IPS DF 19.7 (cell line): ENCODE results near the gene CTRB1.

Experiments
- DNase-seq: peaks from one replicate; pipeline ENCODE4 v3.0.0-alpha.2; 2013; ENCODE audit warnings: low read depth, low spot score

Gene CTRB1

DNA sequence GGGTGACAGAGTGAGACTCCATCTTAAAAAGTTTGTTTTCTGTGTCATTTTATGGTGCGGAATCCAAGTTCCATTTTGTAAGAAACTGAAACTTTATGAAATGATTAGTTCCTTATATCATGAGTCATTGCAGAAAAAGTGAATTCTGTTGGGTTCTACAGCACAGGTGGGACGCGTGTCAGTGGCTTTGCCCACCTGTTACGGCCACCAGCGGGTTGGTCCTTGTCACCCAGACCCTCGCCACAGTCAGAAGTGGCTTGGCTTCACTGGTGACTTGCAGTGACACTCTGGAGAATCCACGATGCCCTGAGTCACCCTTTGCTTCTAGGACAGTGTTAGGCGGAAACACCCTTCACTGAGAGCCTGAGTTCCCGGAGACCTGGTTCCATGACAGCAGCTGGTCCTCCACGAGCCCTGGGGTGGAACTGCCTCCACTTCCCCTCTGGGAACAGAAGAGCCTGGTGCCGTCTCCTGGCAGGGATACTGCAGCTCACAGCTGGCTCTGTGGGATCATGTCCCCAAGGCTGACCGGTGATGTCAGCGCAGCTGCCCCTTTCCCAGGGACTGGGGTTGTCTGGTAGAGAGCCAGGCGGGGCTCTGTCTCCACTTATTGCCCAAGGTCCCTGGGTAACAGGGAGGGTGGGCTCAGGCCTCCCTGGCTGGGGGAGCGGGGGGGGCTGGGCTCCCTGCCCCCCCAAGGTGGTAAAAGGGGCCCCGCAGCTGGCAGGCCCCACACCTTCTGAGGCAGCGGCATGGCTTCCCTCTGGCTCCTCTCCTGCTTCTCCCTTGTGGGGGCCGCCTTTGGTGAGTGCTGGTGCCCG, at the start of gene CTRB1:
Gene CTRB1 (plus strand): TSS at position 733 of the 821 bp plus-strand sequence. CDS start 20 bp downstream, at position 753.
- no peak for DNase-seq

DNA sequence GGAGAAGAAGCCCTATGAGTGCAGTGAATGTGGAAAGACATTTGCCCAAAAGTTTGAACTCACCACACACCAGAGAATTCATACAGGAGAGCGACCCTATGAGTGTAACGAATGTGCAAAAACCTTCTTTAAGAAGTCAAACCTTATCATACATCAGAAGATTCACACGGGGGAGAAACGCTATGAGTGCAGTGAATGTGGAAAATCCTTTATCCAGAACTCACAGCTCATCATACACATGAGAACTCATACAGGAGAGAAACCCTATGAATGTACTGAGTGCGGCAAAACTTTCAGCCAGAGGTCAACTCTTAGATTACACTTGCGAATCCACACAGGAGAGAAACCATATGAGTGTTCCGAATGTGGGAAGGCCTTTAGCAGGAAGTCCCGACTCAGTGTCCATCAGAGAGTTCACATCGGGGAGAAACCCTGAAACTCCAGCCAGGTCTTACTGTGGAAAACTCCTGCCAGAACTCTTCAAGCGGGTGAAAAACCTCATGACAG, 48.8 kb upstream of the CTRB1 start:
- no peak for DNase-seq

DNA sequence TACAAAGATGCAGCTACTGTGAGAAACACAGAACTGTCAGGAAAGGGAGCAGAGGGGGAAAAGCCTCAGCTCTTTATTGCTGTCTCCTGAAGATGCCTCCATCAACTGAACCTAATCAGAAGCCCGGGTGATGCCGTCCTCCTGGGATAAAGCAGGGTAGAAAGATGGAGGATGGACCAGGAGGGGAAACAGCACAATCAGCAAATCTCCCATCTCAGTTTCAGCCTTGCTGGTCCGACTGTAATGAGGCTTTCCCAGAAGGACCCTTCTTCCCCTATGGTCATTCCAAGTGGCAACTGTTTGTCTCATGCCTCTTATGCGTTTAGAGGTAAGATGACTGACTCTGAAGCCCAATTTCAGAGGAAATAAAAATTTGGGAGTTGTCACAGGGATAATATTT, 46.2 kb upstream of the CTRB1 start:
- DNase-seq: no peak

DNA sequence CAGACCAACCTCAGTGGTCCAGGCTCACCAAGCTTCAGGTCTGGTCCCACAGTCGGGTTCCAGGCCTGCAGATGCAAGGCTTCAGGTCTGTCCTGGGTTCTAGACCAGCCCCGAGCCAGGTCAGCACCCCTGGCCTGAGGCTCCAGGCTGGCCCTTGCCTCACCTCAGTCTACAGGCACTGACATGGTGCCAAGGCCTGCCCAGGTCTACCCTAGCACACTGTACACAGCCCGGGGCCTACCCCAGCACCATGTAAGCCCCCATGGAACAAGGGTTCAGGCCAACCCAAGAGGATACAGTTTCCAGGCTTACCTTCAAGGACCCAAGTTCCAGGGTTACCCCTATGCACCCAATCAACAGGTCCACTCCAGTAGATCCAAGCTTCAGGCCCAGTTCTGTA, 43.7 kb upstream of the CTRB1 start:
- DNase-seq: no peak

DNA sequence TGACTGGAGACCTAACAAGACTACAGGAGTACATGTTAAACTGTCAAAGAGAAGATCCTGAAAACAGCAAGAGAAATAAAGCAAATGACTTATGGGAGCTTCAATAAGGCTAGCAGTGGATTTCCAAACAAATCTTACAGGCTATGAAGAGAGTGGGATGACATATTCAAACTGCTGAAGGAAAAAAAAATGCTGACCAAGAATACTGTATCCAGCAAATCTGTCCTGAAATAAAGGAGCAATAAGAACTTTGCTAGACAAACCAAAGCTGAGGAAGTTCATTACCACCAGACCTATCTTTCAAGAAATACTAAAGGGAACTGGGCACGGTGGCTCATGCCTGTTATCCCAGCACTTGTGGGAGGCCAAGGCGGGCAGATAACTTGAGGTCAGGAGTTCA, 41.9 kb upstream of the CTRB1 start:
- DNase-seq: no peak

DNA sequence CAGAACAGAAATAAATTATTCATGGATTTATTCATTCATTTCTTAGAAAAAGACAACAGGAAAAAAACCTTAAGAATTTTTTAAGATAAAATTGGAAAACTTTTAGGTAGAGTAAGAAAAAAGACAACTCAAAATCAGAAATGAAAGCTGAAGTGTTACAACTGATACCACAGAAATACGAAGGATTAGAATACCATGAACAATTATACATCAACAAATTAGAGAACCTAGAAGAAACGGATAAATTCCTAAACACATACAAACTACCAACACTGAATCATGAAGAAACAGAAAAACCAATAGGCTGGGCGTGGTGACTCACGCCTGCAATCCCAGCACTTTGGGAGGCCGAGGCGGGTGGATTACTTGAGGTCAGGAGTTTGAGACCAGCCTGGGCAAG, 39.6 kb upstream of the CTRB1 start:
- DNase-seq: no peak

DNA sequence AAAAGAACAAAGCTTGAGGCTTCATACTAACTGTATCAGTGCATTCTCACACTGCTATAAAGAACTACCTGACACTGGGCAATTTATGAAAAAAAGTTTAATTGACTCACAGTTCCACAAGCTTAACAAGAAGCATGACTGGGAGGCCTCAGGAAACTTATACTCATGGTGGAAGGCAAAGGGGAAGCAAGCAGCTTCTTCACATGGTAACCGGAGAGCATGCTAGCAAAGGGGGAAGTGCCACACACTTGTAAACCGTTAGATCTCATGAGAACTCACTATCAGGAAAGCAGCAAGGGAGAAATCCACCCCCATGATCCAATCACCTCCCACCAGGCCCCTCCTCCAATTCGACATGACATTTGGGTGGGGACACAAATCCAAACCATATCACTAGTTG, 37.2 kb upstream of the CTRB1 start:
- DNase-seq: no peak

DNA sequence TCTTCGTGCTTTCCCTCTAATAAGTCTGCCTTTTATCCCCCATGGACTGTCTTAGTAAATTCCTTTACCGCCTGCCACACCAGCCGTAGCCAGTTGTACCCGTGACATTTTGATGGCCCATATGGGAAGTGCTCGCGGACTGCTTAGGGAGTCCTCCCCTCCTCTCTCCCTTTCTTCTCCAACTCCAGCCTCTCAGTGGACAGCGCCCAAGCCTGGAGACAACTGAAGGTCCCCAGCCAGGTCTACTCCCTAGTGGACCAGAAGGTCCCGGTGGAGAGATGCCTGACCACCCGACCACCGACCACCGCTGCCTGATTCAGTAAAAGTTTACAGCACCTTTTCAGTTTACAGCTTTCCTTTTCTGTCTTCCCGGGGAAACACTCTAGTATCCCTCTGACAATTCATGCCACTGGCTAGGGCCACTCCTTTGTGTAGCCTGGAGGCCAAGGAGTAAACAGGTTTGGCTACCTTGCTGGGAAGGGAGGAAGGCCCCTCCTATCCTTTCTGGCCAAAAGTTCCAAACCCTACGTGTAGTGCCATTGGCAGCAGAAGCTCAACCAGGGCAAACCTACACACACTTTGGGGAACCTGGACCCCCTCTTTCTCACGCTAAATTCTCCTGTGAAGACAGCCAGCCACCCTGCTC, 29.8 kb upstream of the CTRB1 start:
- no peak for DNase-seq

DNA sequence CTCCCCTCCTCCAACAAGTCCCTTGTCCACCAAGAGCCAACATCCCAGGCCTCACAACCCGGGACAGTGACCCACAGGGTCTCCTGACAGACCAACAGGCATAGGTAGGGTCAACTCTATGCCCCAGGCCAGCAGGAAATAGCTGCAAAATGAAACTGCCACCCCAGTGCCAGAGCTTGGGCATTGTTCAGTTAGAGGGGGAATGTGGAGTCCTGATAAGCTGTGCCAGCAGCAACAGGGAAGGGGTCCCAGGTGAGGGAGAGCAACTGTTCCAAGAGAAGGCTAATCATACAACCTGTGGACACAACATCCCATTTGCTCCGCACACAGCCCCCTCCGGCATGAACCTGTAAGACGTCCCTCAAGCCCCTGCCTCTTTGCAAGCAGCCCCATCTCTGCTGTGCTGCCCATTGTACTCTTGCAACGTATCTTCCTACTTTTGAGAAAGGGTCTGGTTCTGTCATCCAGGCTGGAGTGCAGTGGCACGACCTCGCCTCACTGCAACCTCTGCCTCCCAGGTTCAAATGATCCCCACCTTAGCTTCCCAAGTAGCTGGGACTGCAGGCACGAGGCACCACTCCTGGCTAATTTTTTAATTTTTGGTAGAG, 29.0 kb upstream of the CTRB1 start:
- no peak for DNase-seq

DNA sequence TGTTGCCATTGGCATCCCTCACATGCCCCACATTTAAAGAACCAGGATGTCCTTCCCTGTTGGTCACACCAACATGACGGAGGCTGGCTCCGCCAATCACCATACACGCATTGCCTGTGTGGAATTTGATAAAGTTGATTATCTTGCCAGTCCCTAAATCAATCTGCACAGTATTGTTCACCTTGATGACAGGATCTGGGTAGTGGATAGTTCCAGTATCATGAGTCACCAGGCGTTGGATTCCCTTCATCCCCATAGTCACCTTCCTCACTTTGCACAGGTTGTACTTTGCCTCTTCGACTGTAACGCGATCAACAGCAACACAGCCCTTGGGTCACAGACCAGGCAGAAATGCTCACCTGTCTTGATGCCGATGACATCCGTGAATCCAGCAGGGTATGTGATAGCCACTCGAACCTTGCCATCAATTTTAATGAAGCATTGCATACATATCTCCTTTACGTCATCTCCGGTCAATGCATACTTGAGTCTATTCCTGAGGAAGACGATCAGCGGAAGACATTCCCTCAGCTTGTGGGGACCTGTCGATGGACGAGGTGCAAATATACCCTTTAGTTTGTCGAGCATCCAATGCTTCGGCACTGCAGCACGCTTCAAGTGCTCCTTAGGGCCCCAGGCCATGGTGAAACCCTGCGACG, 26.1 kb upstream of the CTRB1 start:
- DNase-seq: no peak

DNA sequence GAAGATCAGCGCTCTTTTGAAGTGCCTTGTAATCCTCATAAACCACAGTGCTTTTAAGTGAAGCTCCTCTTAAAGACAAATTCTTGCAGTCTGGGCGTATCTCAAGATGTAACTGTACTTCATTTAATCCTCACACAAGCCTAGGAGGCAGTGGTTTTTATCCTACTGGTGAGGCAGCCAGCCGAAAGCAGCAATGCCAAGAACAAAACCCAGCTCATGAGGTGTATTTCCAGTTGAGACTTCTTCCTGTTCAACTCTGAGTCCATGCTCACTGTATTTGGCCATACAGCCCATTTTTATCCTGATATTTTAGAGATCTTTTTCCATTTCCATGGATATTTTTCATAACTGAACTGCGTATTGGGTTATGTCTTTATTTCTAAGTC, 25.5 kb upstream of the CTRB1 start:
- DNase-seq: no peak

DNA sequence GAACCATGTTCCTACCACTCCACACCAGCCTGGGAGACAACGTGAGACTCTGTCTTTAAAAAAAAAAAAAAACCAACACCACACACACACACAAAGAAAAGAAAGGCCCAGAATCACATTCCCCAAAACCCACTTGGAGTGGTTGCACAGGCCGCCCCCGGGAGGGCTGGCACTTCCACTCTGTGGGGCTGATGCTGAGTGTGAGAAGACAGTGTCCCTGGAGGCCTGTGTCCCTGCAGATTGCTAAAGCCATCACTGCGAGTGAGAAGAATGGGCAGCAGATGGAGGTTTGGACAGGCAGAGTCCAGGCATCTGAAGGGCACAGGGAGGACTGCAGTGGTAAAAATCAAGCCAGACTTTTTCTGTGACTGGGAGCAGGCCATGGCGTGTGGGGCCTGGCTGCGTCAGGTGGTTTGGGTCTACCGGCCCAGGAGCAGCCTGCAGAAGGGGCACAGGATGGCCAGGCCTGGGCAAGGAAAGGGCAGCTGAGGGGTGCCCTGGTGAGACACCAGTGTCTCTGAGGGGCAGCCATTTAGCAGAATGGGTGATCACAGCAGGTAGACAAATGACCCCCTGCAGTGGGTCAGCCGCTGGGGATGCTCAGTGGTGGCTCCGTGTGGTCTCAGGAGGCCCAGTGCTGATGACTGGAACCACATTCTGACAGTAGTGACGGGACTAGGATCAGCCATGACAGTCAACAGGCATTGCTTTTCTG, 24.9 kb upstream of the CTRB1 start:
- DNase-seq: no peak

DNA sequence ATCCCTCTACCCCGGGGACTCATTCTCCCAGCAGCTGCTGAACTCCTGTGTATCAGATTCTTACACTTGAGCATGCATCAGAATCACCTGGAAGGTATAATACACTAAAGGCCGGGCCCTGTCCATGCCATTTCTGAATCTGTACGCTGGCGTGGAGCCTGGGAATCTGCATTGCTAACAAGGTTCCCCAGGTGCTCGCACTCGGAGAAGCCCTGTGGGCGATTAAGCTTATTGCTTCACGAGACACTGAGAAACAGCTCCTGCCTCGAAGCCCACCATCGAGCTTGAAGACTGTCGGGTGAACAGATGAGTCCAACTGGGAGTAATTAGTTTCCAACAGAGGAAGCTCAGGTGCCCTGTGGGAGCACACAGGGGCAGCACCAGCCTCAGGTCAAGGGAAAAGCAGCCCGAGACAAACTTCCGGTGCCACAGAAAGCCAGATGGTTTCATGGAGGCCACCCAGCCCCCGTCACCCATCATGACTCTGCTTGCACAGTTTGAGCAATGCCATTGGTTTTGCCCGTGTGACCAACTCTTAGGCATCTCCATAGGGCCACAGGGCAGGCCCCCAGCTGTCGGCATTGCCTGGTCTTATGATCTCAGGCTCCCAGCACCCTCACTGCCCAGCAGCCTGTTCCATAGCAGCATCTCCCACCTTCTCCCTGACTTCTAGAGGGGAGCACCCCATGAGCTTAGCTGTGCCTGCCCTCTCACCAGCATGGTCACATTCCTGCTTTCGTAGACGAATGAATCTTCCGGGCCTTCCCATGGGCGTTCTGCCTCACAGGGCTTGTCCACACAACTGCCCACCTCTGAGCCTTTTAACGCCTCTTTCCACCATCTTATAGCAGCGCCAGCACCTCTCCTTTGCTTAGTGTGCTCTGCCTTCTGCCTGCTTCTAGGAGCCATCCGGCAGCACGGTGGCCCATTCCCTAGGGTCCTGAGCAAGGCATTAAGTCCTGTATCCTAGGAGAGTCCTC, 22.7 kb upstream of the CTRB1 start:
- DNase-seq: no peak

DNA sequence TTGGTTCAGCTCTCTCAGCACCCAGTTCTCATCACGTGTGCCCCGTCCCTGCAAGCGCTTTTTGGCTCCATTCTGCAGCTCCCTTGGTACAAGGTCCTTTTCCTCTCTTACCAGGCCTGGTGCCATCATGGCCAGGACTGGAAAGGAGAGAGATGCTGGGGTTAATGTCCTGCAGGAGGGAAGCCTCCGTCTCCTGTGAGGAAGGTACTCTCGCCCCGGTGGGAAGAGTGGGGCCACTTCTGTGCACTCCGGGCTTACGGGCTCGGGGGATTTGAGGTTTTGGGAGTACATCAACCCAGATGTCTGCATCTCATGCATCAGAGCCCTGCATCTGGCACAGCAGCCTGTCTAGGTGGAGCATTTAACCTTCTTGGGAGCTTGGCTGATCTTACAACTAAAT, 22.0 kb upstream of the CTRB1 start:
- DNase-seq: no peak

DNA sequence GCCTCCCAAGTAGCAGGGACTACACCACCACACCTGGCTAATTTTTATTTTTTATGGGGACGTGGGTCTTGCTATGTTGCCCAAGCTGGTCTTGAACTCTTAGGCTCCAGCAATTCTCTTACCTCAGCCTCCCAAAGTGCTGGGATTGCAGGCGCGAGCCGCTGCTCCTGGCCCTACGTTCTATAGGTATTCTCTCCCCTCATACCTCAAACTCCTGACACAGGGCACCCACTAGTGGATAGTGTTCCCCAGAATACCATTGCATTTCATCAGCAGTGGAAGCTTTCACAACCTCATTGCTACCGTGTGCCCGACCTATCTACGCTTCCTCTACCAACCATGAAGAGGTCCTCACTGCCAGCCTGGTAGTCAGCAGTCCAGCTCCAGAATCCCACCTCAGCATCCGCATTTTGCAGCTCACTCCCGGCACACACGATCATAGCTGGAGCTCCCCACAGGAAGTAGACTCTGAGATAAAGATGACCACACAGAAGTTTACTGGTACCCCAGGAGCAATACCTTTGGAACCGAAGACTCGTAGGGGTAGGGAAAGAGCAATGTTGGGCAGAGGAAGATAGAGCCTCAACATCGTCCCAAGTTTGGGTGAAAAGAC, 21.2 kb upstream of the CTRB1 start:
- no peak for DNase-seq

DNA sequence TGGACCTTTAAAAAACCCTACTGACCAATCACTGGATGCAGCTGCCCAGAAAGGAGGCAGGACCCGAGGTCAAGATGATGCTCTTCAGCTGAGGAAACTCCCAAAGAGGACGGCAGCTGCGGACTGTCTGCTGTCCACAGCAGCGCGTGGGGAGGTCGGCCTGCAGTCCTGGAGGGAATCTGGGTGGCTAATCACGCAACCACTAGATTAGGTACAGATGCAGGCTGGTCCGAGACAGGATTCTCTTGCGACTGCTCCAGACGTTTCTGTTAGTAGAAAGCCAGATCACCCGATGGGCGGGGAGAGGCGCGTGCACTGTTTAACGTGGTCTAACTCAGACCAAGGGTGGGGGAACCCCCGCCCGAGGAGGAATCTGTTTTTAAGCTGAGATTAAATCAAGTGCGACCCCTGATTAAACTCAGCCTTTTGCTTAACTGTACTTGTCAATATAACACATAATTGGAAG, 20.6 kb upstream of the CTRB1 start:
- DNase-seq: no peak

DNA sequence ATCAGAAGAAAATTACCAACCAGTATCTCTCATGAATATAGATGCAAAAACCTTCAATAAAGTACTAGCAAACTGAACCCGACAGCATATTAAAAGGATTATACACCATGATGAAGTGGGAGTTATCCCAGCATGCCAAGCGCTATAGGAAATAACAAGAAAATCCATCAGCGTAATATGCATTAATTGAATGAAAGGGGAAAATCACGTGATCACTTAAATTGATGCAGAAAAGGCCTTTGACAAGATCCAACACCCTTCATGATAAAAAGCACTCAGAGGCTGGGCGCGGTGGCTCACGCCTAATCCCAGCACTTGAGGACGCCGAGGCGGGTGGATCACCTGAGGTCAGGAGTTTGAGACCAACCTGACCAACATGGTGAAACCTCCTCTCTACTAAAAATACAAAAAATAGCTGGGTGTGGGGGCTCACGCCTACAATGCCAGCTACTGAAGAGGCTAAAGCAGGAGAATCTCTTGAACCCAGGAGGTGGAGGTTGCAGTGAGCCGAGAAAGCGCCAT, 16.7 kb upstream of the CTRB1 start:
- DNase-seq: no peak

DNA sequence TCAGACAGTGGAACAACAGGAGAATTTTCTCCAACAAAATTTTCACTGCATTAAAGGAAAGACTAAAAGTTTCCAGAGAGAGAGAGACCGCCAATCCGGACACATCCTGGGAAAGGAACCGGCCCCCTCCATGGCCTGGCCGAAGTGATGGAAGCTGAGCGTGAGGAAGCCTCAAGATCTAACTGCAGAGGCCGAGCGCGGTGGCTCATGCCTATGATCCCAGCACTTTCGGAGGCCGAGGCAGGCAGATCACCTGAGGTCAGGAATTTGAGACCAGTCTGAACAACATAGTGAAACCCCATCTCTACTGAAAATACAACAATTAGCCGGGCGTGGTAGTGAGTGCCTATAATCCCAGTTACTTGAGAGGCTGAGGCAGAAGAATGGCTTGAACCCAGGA, 15.7 kb upstream of the CTRB1 start:
- no peak for DNase-seq

DNA sequence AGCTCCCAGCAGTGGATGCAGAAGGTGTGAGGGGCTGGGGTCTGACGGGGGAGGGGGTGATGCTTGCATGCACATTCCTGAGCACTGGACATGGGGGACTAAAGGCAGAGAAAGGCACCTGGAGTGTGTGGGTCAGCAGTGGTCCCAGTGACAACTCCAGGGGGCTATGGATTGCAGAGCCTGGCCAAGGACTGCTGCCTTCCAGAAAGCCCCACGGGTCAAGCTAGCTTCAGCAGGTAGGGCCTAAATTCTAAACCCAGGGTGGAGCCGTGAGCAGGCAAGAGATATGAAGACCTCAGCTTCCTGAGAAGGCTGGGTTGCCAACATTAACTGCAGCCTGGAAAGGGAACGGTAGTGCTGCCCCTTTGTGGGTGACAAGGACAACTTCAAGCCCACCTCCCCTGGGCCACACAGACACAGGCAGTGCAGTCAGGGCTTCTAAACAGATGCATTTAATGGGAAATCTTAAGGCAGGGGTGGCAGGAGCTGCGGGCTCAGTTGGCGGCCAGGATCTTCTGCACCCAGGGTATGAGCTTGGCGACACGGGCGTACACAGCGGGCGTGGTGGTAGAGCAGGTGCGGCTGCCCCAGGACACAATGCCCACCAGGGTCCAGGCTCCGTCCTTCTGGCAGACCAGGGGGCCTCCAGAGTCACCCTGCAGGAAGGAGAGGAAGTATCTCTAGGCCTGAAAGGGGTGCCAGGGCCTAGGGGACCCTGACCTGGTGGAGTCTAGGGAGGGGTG, 14.9 kb upstream of the CTRB1 start:
- no peak for DNase-seq
